Brain microvascular endothelial cell (primary cell): ENCODE results near the gene ACVR1B.

ENCODE experiments used
- DNase-seq: peaks from one replicate; pipeline ENCODE4 v3.0.0-alpha.2; 2020
- H3K27ac ChIP-seq: fragments of 250-450 bp; sonication (Bioruptor Pico); 2 replicates; pipeline ENCODE4 v1.5.1; 2020; ENCODE audit warnings: mild to moderate bottlenecking, moderate library complexity
- H3K27me3 ChIP-seq: fragments of 250-450 bp; sonication (Bioruptor Pico); replicated peaks from 2 replicates; pipeline ENCODE4 v1.5.1; 2020; ENCODE audit warnings: mild to moderate bottlenecking
- H3K36me3 ChIP-seq: fragments of 250-450 bp; sonication (Bioruptor Pico); replicated peaks from 2 replicates; pipeline ENCODE4 v1.5.1; 2020; ENCODE audit warnings: mild to moderate bottlenecking
- H3K4me3 ChIP-seq: 2 replicates; pipeline ENCODE4 v1.5.1; 2011; ENCODE audit warnings: low read depth, mild to moderate bottlenecking, control low read depth, low read length, moderate library complexity
- in situ Hi-C: cut with HindIII; loops from 2 replicates; pipeline ENCODE4 v1.10.0; 2017; ENCODE audit warnings: low sequenced_read_pairs, low pct_ligation_motif_present
- TF ChIP-seq, protein P1 (sequence below): IDR thresholded peaks from 2 replicates; pipeline ENCODE4 v1.5.1; 2011; ENCODE audit warnings: low read depth, mild to moderate bottlenecking, moderate library complexity, low read length, control low read depth, inconsistent platforms; ENCODE audit errors: missing control alignments

The ACVR1B gene

DNA sequence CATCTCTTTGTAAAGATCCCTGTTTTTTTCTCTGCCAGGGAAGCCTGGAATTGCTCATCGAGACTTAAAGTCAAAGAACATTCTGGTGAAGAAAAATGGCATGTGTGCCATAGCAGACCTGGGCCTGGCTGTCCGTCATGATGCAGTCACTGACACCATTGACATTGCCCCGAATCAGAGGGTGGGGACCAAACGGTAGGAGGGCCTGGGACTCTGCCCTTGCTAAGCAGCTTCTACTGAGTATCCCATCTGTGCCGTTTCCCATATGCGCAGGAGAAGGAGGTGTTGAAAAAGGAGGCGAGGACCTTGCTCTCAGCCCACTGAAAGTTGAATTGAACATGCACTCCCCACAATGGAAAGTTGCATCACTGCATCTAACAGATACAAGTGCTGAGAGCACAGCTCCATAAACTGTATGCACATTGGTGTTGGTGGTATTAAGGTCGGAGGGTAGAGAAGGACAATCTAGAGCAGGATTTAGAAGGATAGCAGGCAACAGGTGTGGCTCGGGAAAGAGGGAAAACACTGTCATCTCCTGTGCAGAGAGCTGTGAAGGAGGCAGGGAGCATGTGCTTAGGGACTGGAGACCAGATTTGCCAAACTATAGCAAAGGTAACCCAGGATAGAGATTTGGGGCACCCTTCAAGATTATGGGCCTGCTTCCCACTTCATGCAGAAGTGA lies 33.8 kb downstream of the ACVR1B start:
- Histone ChIP-seq H3K4me3 (no peak overlapping the region), H3K36me3 (peaks cover 7% of the 10 kb centered on the region), H3K27ac (no peak overlapping the region), H3K27me3 (no peaks in the 10 kb centered on the region)
- TF ChIP-seq, protein P1, sequence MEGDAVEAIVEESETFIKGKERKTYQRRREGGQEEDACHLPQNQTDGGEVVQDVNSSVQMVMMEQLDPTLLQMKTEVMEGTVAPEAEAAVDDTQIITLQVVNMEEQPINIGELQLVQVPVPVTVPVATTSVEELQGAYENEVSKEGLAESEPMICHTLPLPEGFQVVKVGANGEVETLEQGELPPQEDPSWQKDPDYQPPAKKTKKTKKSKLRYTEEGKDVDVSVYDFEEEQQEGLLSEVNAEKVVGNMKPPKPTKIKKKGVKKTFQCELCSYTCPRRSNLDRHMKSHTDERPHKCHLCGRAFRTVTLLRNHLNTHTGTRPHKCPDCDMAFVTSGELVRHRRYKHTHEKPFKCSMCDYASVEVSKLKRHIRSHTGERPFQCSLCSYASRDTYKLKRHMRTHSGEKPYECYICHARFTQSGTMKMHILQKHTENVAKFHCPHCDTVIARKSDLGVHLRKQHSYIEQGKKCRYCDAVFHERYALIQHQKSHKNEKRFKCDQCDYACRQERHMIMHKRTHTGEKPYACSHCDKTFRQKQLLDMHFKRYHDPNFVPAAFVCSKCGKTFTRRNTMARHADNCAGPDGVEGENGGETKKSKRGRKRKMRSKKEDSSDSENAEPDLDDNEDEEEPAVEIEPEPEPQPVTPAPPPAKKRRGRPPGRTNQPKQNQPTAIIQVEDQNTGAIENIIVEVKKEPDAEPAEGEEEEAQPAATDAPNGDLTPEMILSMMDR, result no peak
- DNase-seq, result no peak
- in situ Hi-C loops, result no loop called here

DNA sequence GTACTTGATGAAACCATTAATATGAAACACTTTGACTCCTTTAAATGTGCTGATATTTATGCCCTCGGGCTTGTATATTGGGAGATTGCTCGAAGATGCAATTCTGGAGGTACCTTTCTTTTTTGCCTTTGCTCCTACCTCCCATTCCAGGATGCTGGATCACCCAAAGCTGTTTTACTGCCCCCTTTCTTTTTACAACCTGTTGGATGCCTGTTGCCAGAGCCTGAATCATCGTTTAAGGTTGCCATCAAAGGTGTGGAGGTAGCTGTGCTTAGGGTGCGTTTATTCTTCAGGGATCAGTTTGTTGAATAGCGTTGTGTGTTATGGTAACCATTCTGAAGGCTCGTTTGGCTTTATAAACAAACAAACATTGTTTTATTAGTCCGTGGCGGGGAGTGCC lies 35.3 kb downstream of the ACVR1B start:
- no peak overlapping the region for H3K27ac ChIP-seq
- H3K27me3 ChIP-seq, result no peaks in the 10 kb centered on the region
- H3K36me3 ChIP-seq, result peaks cover 3% of the 10 kb centered on the region
- in situ Hi-C loops, result no loop called here
- no peak for DNase-seq
- no peak overlapping the region for H3K4me3 ChIP-seq
- TF ChIP-seq, protein P1, result no peak

DNA sequence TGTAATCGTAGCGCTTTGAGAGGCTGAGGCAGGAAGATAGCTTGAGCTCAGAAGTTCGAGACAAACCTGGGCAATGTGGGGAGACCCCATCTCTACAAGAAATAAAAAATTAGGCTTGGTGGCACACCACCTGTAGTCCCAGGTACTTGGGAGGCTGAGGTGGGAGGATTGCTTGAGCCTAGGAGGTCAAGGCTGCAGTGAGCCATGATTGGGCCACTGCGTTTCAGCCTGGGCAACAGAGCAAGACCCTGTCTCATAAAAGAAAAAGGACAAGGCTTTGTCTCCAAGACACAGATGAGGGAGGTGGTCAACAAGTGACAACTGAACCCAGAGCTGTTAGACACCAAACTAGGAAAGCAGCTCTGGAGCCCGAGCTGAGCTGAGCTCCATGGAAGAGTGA lies 40.7 kb downstream of the ACVR1B start:
- Histone ChIP-seq H3K4me3 (no peak overlapping the region), H3K36me3 (peaks cover 6% of the 10 kb centered on the region), H3K27me3 (no peaks in the 10 kb centered on the region), H3K27ac (no peak overlapping the region)
- in situ Hi-C loops, result no loop called here
- DNase-seq, result no peak
- TF ChIP-seq, protein P1, result no peak

DNA sequence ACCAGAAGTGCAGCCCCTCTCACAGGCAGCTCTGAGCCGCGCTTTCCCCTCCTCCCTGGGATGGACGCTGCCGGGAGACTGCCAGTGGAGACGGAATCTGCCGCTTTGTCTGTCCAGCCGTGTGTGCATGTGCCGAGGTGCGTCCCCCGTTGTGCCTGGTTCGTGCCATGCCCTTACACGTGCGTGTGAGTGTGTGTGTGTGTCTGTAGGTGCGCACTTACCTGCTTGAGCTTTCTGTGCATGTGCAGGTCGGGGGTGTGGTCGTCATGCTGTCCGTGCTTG lies 43.0 kb downstream of the ACVR1B start:
- DNase-seq, result no peak
- H3K27me3 ChIP-seq, result no peaks in the 10 kb centered on the region
- no peak overlapping the region for H3K4me3 ChIP-seq
- H3K36me3 ChIP-seq, result peaks cover 6% of the 10 kb centered on the region
- in situ Hi-C loops, result no loop called here
- no peak overlapping the region for H3K27ac ChIP-seq
- TF ChIP-seq, protein P1, result no peak

DNA sequence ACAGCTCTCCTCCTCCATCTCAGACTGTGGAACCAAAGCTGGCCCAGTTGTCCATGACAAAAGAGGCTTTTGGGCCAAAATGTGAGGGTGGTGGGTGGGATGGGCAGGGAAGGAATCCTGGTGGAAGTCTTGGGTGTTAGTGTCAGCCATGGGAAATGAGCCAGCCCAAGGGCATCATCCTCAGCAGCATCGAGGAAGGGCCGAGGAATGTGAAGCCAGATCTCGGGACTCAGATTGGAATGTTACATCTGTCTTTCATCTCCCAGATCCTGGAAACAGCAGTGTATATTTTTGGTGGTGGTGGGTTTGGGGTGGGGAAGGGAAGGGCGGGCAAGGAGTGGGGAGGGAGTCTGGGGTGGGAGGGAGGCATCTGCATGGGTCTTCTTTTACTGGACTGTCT lies 43.5 kb downstream of the ACVR1B start:
- TF ChIP-seq, protein P1, result no peak
- no peak overlapping the region for H3K4me3 ChIP-seq
- peaks cover 6% of the 10 kb centered on the region for H3K36me3 ChIP-seq
- H3K27ac ChIP-seq, result no peak overlapping the region
- H3K27me3 ChIP-seq, result no peaks in the 10 kb centered on the region
- DNase-seq, result no peak
- in situ Hi-C loops, result no loop called here

DNA sequence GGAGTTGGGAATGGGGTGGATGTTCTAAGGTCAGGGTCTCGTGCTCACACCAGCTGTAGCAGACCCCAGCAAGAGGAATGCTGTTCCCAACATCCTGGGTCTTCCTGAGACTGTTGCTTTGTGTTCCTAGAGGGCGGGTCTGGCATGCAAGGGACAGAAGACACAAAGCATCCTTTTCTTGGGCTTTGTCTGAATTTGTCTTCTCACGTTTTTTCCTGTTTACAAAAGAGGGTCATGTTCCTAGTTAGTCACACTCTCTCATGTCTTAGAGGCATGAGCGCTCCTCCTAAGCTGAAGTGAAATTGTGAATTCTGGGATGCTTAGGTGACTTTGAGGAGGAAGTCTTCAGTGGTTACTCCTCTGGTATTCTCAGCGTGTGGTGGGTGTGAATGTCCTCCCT lies 45.6 kb downstream of the ACVR1B start:
- TF ChIP-seq, protein P1, result no peak
- Histone ChIP-seq H3K4me3 (no peak overlapping the region), H3K36me3 (peaks cover 6% of the 10 kb centered on the region), H3K27me3 (no peaks in the 10 kb centered on the region), H3K27ac (no peak overlapping the region)
- no peak for DNase-seq
- in situ Hi-C loops, result no loop called here
